IMR-90 (cell line): Measurements from ENCODE around the gene PLA2G4C.

ENCODE experiments used
- CTCF ChIP-seq: conservative IDR thresholded peaks from 2 replicates; pipeline ENCODE4 v1.5.1; 2012; ENCODE audit warnings: mild to moderate bottlenecking, low read depth, low read length, improper control_type of control experiment
- ELK1 ChIP-seq: fragments of 150-350 bp; IDR thresholded peaks from 2 replicates; pipeline ENCODE4 v1.6.1; 2016; ENCODE audit warnings: low read depth, mild to moderate bottlenecking, low read length, moderate library complexity, borderline replicate concordance
- FOS ChIP-seq: fragments of 150-350 bp; IDR thresholded peaks from 2 replicates; pipeline ENCODE4 v1.6.1; 2016; ENCODE audit warnings: low read depth, low read length
- MAZ ChIP-seq: IDR thresholded peaks from 2 replicates; pipeline ENCODE4 v1.6.1; 2012; ENCODE audit warnings: low read depth, mild to moderate bottlenecking, low read length, improper control_type of control experiment, moderate library complexity, borderline replicate concordance
- POLR2A ChIP-seq: IDR thresholded peaks from 2 replicates; pipeline ENCODE4 v1.6.1; 2012; ENCODE audit warnings: mild to moderate bottlenecking, low read depth, low read length
- RAD21 ChIP-seq: IDR thresholded peaks from 2 replicates; pipeline ENCODE4 v1.6.1; 2012; ENCODE audit warnings: low read length, improper control_type of control experiment
- RFX5 ChIP-seq: IDR thresholded peaks from 2 replicates; pipeline ENCODE4 v1.8.0; 2012; ENCODE audit warnings: low read depth, mild to moderate bottlenecking, low read length, moderate library complexity
- SMC3 ChIP-seq: fragments of 150-350 bp; IDR thresholded peaks from 2 replicates; pipeline ENCODE4 v1.6.1; 2016; ENCODE audit warnings: low read depth, mild to moderate bottlenecking, antibody characterized with exemption, low read length, moderate library complexity
- USF2 ChIP-seq: fragments of 150-350 bp; IDR thresholded peaks from 2 replicates; pipeline ENCODE4 v1.6.1; 2017; ENCODE audit warnings: mild to moderate bottlenecking, antibody characterized with exemption, low read length, low read depth

- TF ChIP-seq RFX5 = no peak
- no peak for TF ChIP-seq CTCF
- TF ChIP-seq MAZ = no peak
- no peak for TF ChIP-seq RAD21
- TF ChIP-seq ELK1 = no peak
- TF ChIP-seq SMC3 = no peak
- TF ChIP-seq POLR2A = no peak
- TF ChIP-seq FOS = no peak
- TF ChIP-seq USF2 = no peak
Measured at GRCh38 chr19:48137411-48137810, 26.8 kb upstream of the PLA2G4C start.
